H1 (cell line): ENCODE data around the gene FOSL2. TPM values are rescaled to one million over a fixed set of nuclear protein-coding genes. Genes with fewer than 3 reads are reported as not detected.

Experiments used
- CTCF ChIA-PET: fragments of 300-600 bp; sonication (Branson Sonifier 250); formaldehyde crosslinking; loops from one replicate; lab custom pipeline; 2021; ENCODE audit not compliant: partially characterized antibody; lab: Charles Lee
- POLR2A ChIA-PET: fragments of 300-600 bp; sonication (Branson Sonifier 250); formaldehyde crosslinking; loops from one replicate; lab custom pipeline; 2021; ENCODE audit warnings: inconsistent platforms; ENCODE audit not compliant: partially characterized antibody; lab: Charles Lee
- DNase-seq, 2 experiments: peaks; one replicate each; pipeline versions ENCODE4 v3.0.0 to v3.0.0-alpha.2; 2010 to 2022; ENCODE audit warnings: low spot score in 2 of 2, low read depth in 1 of 2, mixed read lengths in 1 of 2
- FAIRE-seq: peaks from 2 replicates; lab custom pipeline; 2011; peaks lifted over from hg19 to GRCh38; lab: Jason Lieb, UNC
- H2AFZ ChIP-seq: 2 replicates; pipeline ENCODE4 v1.8.1; 2012; ENCODE audit warnings: low read length, inconsistent platforms
- H2AK5ac ChIP-seq: 2 replicates; pipeline ENCODE4 v1.6.1; 2013; ENCODE audit warnings: low read depth, low read length
- H2BK120ac ChIP-seq: replicated peaks from 2 replicates; pipeline ENCODE3; 2013; ENCODE audit warnings: low read depth, low read length, inconsistent platforms
- H2BK12ac ChIP-seq: 2 replicates; pipeline ENCODE4 v1.6.1; 2013; ENCODE audit warnings: low read depth, low read length
- H2BK15ac ChIP-seq: 2 replicates; pipeline ENCODE4 v1.6.1; 2013; ENCODE audit warnings: low read length
- H2BK20ac ChIP-seq: 2 replicates; pipeline ENCODE4 v1.6.1; 2013; ENCODE audit warnings: low read length
- H2BK5ac ChIP-seq: 2 replicates; pipeline ENCODE4 v1.6.1; 2013; ENCODE audit warnings: low read depth, low read length
- H3K14ac ChIP-seq: 2 replicates; pipeline ENCODE4 v1.6.1; 2013; ENCODE audit warnings: inconsistent platforms; ENCODE audit not compliant: insufficient read length
- H3K18ac ChIP-seq: 2 replicates; pipeline ENCODE4 v1.6.1; 2013; ENCODE audit warnings: low read length; ENCODE audit errors: extremely low read depth
- H3K23ac ChIP-seq: 2 replicates; pipeline ENCODE4 v1.6.1; 2013; ENCODE audit warnings: inconsistent platforms; ENCODE audit not compliant: insufficient read length
- H3K23me2 ChIP-seq: 2 replicates; pipeline ENCODE4 v1.6.1; 2013; ENCODE audit warnings: low read depth, low read length
- H3K27ac ChIP-seq: 2 replicates; pipeline ENCODE4 v1.6.1; 2011; ENCODE audit warnings: low read depth, low read length, inconsistent platforms
- H3K27me3 ChIP-seq, 4 experiments: replicated peaks in 1 of 4; 1 replicate in 1 of 4; 2 replicates in 3 of 4; pipeline versions ENCODE4 v1.6.1 to v1.8.1; 2011 to 2013; ENCODE audit warnings: low read length in 3 of 4, mild to moderate bottlenecking in 3 of 4, inconsistent platforms in 2 of 4, mixed read lengths in 2 of 4, moderate library complexity in 1 of 4; ENCODE audit not compliant: control insufficient read depth in 3 of 4, insufficient read depth in 3 of 4; ENCODE audit errors: extremely low read depth in 1 of 4
- H3K36me3 ChIP-seq, 4 experiments: 2 replicates each; pipeline versions ENCODE4 v1.6.1 to v1.8.1; 2011 to 2013; ENCODE audit warnings: mild to moderate bottlenecking in 4 of 4, low read length in 3 of 4, moderate library complexity in 2 of 4, control low read depth in 1 of 4, inconsistent platforms in 1 of 4; ENCODE audit not compliant: insufficient read depth in 4 of 4, control insufficient read depth in 2 of 4
- H3K4ac ChIP-seq: replicated peaks from 2 replicates; pipeline ENCODE3; 2013; ENCODE audit warnings: low read length, low read depth, mixed read lengths, inconsistent platforms; ENCODE audit not compliant: insufficient read length
- H3K4me1 ChIP-seq, 4 experiments: replicated peaks in 1 of 4; 1 replicate in 1 of 4; 2 replicates in 3 of 4; pipeline versions ENCODE4 v1.6.1 to v1.8.1; 2011 to 2013; ENCODE audit warnings: low read length in 3 of 4, inconsistent platforms in 2 of 4, mixed read lengths in 1 of 4; ENCODE audit not compliant: insufficient read depth in 4 of 4, control insufficient read depth in 3 of 4
- H3K4me2 ChIP-seq, 2 experiments: 2 replicates each; pipeline versions ENCODE4 v1.6.1 to v1.8.1; 2011 to 2013; ENCODE audit warnings: low read depth in 2 of 2, low read length in 2 of 2, control low read depth in 1 of 2, inconsistent platforms in 1 of 2, mild to moderate bottlenecking in 1 of 2; ENCODE audit not compliant: insufficient read depth in 1 of 2
- H3K4me3 ChIP-seq, 4 experiments: fragments of 200-600, 300-600 bp in 1 of 4; sonication (generic), shearing (Covaris generic), sonication (Bioruptor Twin) in 1 of 4; 2 replicates each; pipeline versions ENCODE4 v1.5.1 to v1.8.1; 2011 to 2016; ENCODE audit warnings: low read length in 4 of 4, low read depth in 3 of 4, control low read depth in 2 of 4, inconsistent platforms in 2 of 4, mild to moderate bottlenecking in 2 of 4, mixed read lengths in 1 of 4, moderate library complexity in 1 of 4; ENCODE audit not compliant: insufficient read depth in 2 of 4; ENCODE audit errors: extremely low read depth in 1 of 4
- H3K56ac ChIP-seq: replicated peaks from 2 replicates; pipeline ENCODE3; 2013; ENCODE audit warnings: low read depth, mild to moderate bottlenecking, mixed read lengths, low read length, inconsistent platforms; ENCODE audit not compliant: insufficient read length
- H3K79me1 ChIP-seq: 2 replicates; pipeline ENCODE4 v1.6.1; 2013; ENCODE audit warnings: low read depth, low read length, control low read depth
- H3K79me2 ChIP-seq, 2 experiments: 2 replicates each; pipeline versions ENCODE4 v1.6.1 to v1.8.1; 2012 to 2013; ENCODE audit warnings: low read length in 2 of 2, mild to moderate bottlenecking in 2 of 2, inconsistent platforms in 1 of 2; ENCODE audit not compliant: insufficient read depth in 2 of 2, control insufficient read depth in 1 of 2
- H3K9ac ChIP-seq, 4 experiments: replicated peaks in 1 of 4; 1 replicate in 1 of 4; 2 replicates in 3 of 4; pipeline versions ENCODE4 v1.6.1 to v1.8.1; 2011 to 2013; ENCODE audit warnings: low read depth in 3 of 4, low read length in 3 of 4, control low read depth in 2 of 4, mild to moderate bottlenecking in 2 of 4, moderate library complexity in 2 of 4, inconsistent platforms in 1 of 4; ENCODE audit errors: extremely low read depth in 1 of 4
- H3K9me3 ChIP-seq, 2 experiments: 2 replicates each; pipeline versions ENCODE4 v1.6.1 to v1.8.1; 2012 to 2013; ENCODE audit warnings: mild to moderate bottlenecking in 2 of 2, moderate library complexity in 2 of 2, control low read depth in 1 of 2, inconsistent platforms in 1 of 2, low read depth in 1 of 2, low read length in 1 of 2, mixed read lengths in 1 of 2; ENCODE audit not compliant: insufficient read depth in 2 of 2
- H4K20me1 ChIP-seq, 2 experiments: replicated peaks in 1 of 2; 2 replicates each; pipeline versions ENCODE3 to v1.8.1; 2011 to 2013; ENCODE audit warnings: inconsistent platforms in 2 of 2, low read length in 2 of 2, mild to moderate bottlenecking in 1 of 2; ENCODE audit not compliant: insufficient read depth in 2 of 2, control insufficient read depth in 1 of 2
- H4K5ac ChIP-seq: 2 replicates; pipeline ENCODE4 v1.6.1; 2013; ENCODE audit warnings: low read length, low read depth, mixed read lengths, inconsistent platforms; ENCODE audit not compliant: insufficient read length
- H4K8ac ChIP-seq: 2 replicates; pipeline ENCODE4 v1.8.0; 2013; ENCODE audit warnings: mild to moderate bottlenecking, moderate library complexity, low read length, inconsistent platforms; ENCODE audit not compliant: insufficient read depth; ENCODE audit errors: extremely low read depth
- H4K91ac ChIP-seq: replicated peaks from 2 replicates; pipeline ENCODE3; 2013; ENCODE audit warnings: low read length, mixed read lengths, inconsistent platforms; ENCODE audit not compliant: insufficient read length
- ASH2L ChIP-seq: fragments of 200-600, 300-600 bp; sonication (generic); IDR thresholded peaks from one replicate; pipeline ENCODE4 v1.7.1; 2017; ENCODE audit warnings: low read length
- CHD2 ChIP-seq: IDR thresholded peaks from 2 replicates; pipeline ENCODE4 v1.6.1; 2012; ENCODE audit warnings: low read length, improper control_type of control experiment
- EGR1 ChIP-seq: IDR thresholded peaks from 2 replicates; pipeline ENCODE4 v1.6.1; 2011; ENCODE audit warnings: low read depth, low read length, borderline replicate concordance
- EP300 ChIP-seq, 2 experiments: IDR thresholded peaks; 1 replicate in 1 of 2; 2 replicates in 1 of 2; pipeline ENCODE4 v1.6.1; 2011 to 2012; ENCODE audit warnings: low read depth in 2 of 2, low read length in 2 of 2, mild to moderate bottlenecking in 2 of 2, borderline replicate concordance in 1 of 2, inconsistent platforms in 1 of 2, moderate library complexity in 1 of 2
- GABPA ChIP-seq: IDR thresholded peaks from 2 replicates; pipeline ENCODE4 v1.6.1; 2011; ENCODE audit warnings: mild to moderate bottlenecking, low read length, moderate library complexity, borderline replicate concordance; ENCODE audit not compliant: insufficient read depth
- KDM1A ChIP-seq: fragments of 200-600, 300-600 bp; sonication (generic); IDR thresholded peaks from 2 replicates; pipeline ENCODE4 v1.7.1; 2016; ENCODE audit warnings: mild to moderate bottlenecking, low read length, borderline replicate concordance
- NANOG ChIP-seq: IDR thresholded peaks from 2 replicates; pipeline ENCODE4 v1.6.1; 2011; ENCODE audit warnings: low read length, low read depth, mild to moderate bottlenecking, inconsistent platforms; ENCODE audit not compliant: insufficient read depth, poor library complexity, severe bottlenecking
- SIN3A ChIP-seq, 2 experiments: IDR thresholded peaks in 1 of 2; conservative IDR thresholded peaks in 1 of 2; 2 replicates each; pipeline ENCODE4 v1.6.1; 2011 to 2012; ENCODE audit warnings: low read length in 2 of 2, improper control_type of control experiment in 1 of 2, low read depth in 1 of 2, mild to moderate bottlenecking in 1 of 2
- SP4 ChIP-seq: IDR thresholded peaks from 2 replicates; pipeline ENCODE4 v1.6.1; 2012; ENCODE audit warnings: low read length, inconsistent platforms
- TAF7 ChIP-seq: optimal IDR thresholded peaks from 2 replicates; pipeline ENCODE3; 2011; ENCODE audit warnings: low read depth, mild to moderate bottlenecking, inconsistent platforms, low read length, moderate library complexity, borderline replicate concordance
- TEAD4 ChIP-seq: IDR thresholded peaks from 2 replicates; pipeline ENCODE4 v1.6.1; 2012; ENCODE audit warnings: low read depth, low read length, inconsistent platforms, mixed read lengths
- ZNF274 ChIP-seq: IDR thresholded peaks from 2 replicates; pipeline ENCODE4 v1.7.0; 2012; ENCODE audit warnings: low read length, borderline replicate concordance; ENCODE audit errors: extremely low read depth
- WGBS, 2 experiments: shearing (Covaris generic) in 1 of 2; methylation state at CpG; one replicate each; pipeline versions ENCODE4 v1.1.6 to v1.1.7; 2013 to 2015; ENCODE audit warnings: low lambda C conversion rate in 2 of 2, mixed read lengths in 2 of 2, inconsistent platforms in 1 of 2, low coverage in 1 of 2, missing lambda C conversion rate in 1 of 2; ENCODE audit not compliant: insufficient replicate concordance in 2 of 2, insufficient coverage in 1 of 2, insufficient read length in 1 of 2; ENCODE audit errors: extremely low coverage in 1 of 2, missing lambda C conversion rate in 1 of 2; 5-methylcytosine and 5-hydroxymethylcytosine counted together
- polyA plus RNA-seq, 7 experiments: library from polyadenylated mRNA; depleted of rRNA in 3 of 7; stranded (reverse) in 5 of 7; unstranded in 2 of 7; fragments of >200 nt in 5 of 7; fragments of 200-250 nt in 2 of 7; gene quantifications; 1 replicate in 5 of 7; 2 replicates in 1 of 7; 4 replicates in 1 of 7; pipeline versions ENCODE4 v1.2.1 to v1.2.3, GENCODE V29; 2011 to 2013; ENCODE audit warnings: missing spikeins in 2 of 7, mixed read lengths in 2 of 7
- total RNA-seq: library from RNA; stranded (reverse); fragmentation: NEBNext Ultra II Directional; extraction: Animal tissue kit (Norgen Biotek cat#: 25700); gene quantifications from 2 replicates; pipeline ENCODE4 v1.2.1, GENCODE V29; 2021

FOSL2 gene
- total and polyA plus RNA-seq, 2 of the 8 experiments (the other 6 are each of a cell fraction or from before 2014, with no cell fraction given): 1.5 to 4.5 TPM

DNA sequence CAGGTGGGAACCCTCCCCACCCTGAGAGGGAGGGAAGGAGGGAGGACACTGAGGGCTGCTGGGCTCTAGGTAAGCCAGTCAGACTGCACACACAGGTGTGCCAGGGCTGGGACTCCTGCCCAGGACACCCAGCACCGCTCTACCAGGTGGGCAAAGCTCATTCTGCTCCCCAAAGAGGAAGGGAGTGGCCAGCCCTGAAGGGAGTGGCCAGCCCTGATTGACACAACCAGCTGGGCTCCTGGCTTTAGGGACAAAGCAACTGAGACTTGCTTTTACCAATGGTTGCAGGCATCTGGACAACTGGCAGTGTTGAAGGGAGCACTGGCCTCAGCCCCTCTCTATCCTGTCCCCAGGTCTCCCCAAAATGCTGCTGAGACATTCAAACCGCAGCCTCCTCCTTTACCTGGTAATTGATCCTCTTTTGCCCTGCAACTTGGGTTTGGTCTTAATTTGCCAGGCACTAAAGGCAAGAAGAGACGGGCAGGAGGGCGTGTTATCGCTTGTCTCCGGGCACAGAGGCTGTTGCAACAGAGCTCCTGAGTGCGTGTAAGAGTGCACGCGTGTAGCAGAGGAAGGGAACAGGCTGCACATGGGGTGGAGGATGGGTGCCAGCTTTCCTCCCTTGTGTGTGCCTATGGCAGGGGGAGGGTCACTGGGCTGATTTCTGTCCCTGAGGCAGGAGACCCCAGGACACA is 14.5 kb upstream of the FOSL2 start:
- H4K91ac ChIP-seq: no peak overlapping the region
- 0 out of 2 replicates have a peak overlapping the region, but pooled peaks have one; percentile 80 for H2AFZ ChIP-seq
- no peak for DNase-seq
- no peak for FAIRE-seq
- peaks cover 0 to 3% (median 3%) of the 10 kb centered on the region in 4 experiments; a peak in 2 of 7 replicates for H3K4me1 ChIP-seq
- H3K79me1 ChIP-seq: no peaks in the 10 kb centered on the region
- no peaks in the 10 kb centered on the region for H4K20me1 ChIP-seq
- H3K14ac ChIP-seq: no peak overlapping the region
- 92% methylated on average over 9 of the region's 9 CpGs; no CpG with 5 or more reads in 1 of the 2 experiments for WGBS, 2 experiments
- peak overlapping the region; percentile 80; the same call in 1 of the 2 replicates for H2BK12ac ChIP-seq
- no peaks in the 10 kb centered on the region for H3K9me3 ChIP-seq
- H2BK120ac ChIP-seq: no peak overlapping the region
- H2AK5ac ChIP-seq: no peak overlapping the region
- no peak overlapping the region for H2BK15ac ChIP-seq
- H2BK5ac ChIP-seq: peak overlapping the region; percentile 49; the same call in 1 of the 2 replicates
- H3K36me3 ChIP-seq: no peaks in the 10 kb centered on the region
- H3K23me2 ChIP-seq: no peaks in the 10 kb centered on the region
- no peak overlapping the region for H2BK20ac ChIP-seq
- H3K79me2 ChIP-seq: no peaks in the 10 kb centered on the region
- H4K5ac ChIP-seq: no peak overlapping the region
- no peak overlapping the region for H3K18ac ChIP-seq
- H3K27me3 ChIP-seq: peaks cover 0 to 20% (median 10%) of the 10 kb centered on the region in 4 experiments; a peak in 3 of 7 replicates
- POLR2A ChIA-PET: interaction anchor here (2.5 kb wide), 1 partner anchor 12 kb away, joined by 8 read pairs; no protein-coding TSS in a partner anchor
- peak overlapping the region; percentile 0 for H3K4ac ChIP-seq
- H3K27ac ChIP-seq: no peak overlapping the region
- no peak overlapping the region for H3K4me3 ChIP-seq
- no peak overlapping the region for H3K56ac ChIP-seq
- CTCF ChIA-PET: interaction anchor here (0.6 to 1.6 kb wide), 7 partner anchors 19 to 451 kb away, joined by 3 to 4 read pairs (median 3); no protein-coding TSS in a partner anchor
- no peak overlapping the region for H3K4me2 ChIP-seq
- H3K23ac ChIP-seq: no peak overlapping the region
- no peak overlapping the region for H4K8ac ChIP-seq
- no peak overlapping the region for H3K9ac ChIP-seq
- TF ChIP-seq TEAD4 (no peak), SIN3A (conservative IDR thresholded peaks at IDR 0.05 in 1 of 2, IDR thresholded peaks at IDR 0.05 in 1 of 2; ENCODE audit: low read depth in 1 of 2, low read length in 2 of 2) (no peak), EGR1 (no peak), KDM1A (no peak), NANOG (no peak), TAF7 (no peak), ZNF274 (no peak), SP4 (no peak), ASH2L (no peak), EP300 (IDR thresholded peaks at IDR 0.05; ENCODE audit: borderline replicate concordance in 1 of 2, low read depth in 2 of 2, low read length in 2 of 2) (no peak), CHD2 (no peak), GABPA (no peak)
